ENCODE results near the gene ADGRL3.

- no peak for TF ChIP-seq CTCF (IDR thresholded peaks at IDR 0.05)
- no peak for TF ChIP-seq POLR2A (IDR thresholded peaks at IDR 0.05)
- TF ChIP-seq EP300 (IDR thresholded peaks at IDR 0.05) = no peak
Measured at GRCh38 chr4:61517144-61517543, 317.0 kb downstream of the ADGRL3 start.
